Kidney (tissue), 14 donors: Measurements from ENCODE around the gene JAKMIP3. TPM values are rescaled to one million over a fixed set of nuclear protein-coding genes. Genes with fewer than 3 reads are reported as not detected.

Source experiments
- DNase-seq, 5 donors: peaks; one replicate each; pipeline ENCODE4 v3.0.0-alpha.2; 2013 to 2020
- FAIRE-seq: peaks from 2 replicates; lab custom pipeline; 2012; peaks lifted over from hg19 to GRCh38; lab: Jason Lieb, UNC
- H3K27ac ChIP-seq, 2 donors: one replicate each; pipeline ENCODE4 v1.7.0; 2013; ENCODE audit warnings: low read depth in 2 of 2, low read length in 2 of 2, inconsistent platforms in 1 of 2
- H3K27me3 ChIP-seq: one replicate; pipeline ENCODE4 v1.7.1; 2013; ENCODE audit warnings: low read length, inconsistent platforms; ENCODE audit not compliant: control insufficient read depth, insufficient read depth
- H3K36me3 ChIP-seq, 3 donors: one replicate each; pipeline versions ENCODE4 v1.7.0 to v1.7.1; 2013; ENCODE audit warnings: low read length in 3 of 3, control low read depth in 1 of 3, inconsistent platforms in 1 of 3; ENCODE audit not compliant: insufficient read depth in 3 of 3, control insufficient read depth in 2 of 3
- H3K4me1 ChIP-seq, 3 donors: one replicate each; pipeline versions ENCODE4 v1.7.0 to v1.7.1; 2013; ENCODE audit warnings: low read length in 3 of 3, inconsistent platforms in 1 of 3, low read depth in 1 of 3; ENCODE audit not compliant: control insufficient read depth in 2 of 3, insufficient read depth in 2 of 3
- H3K4me3 ChIP-seq, 3 donors: one replicate each; pipeline versions ENCODE4 v1.7.0 to v1.8.1; 2013; ENCODE audit warnings: low read length in 3 of 3, control low read depth in 1 of 3, inconsistent platforms in 1 of 3
- H3K9ac ChIP-seq, 3 donors: one replicate each; pipeline versions ENCODE4 v1.7.0 to v1.7.1; 2013; ENCODE audit warnings: low read length in 3 of 3, control low read depth in 1 of 3, inconsistent platforms in 1 of 3
- H3K9me3 ChIP-seq, 3 donors: one replicate each; pipeline versions ENCODE4 v1.7.0 to v1.7.1; 2013; ENCODE audit warnings: low read length in 3 of 3, control low read depth in 1 of 3, inconsistent platforms in 1 of 3; ENCODE audit not compliant: control insufficient read depth in 2 of 3, insufficient read depth in 1 of 3
- CTCF ChIP-seq: IDR thresholded peaks from 3 replicates; pipeline ENCODE4 v1.5.1; 2012; ENCODE audit warnings: mild to moderate bottlenecking, moderate library complexity, borderline replicate concordance; ENCODE audit not compliant: insufficient read depth; ENCODE audit errors: extremely low read depth
- intact Hi-C: fragments of 100-400 bp; cut with DNase I; formaldehyde crosslinking; loops from one replicate; pipeline ENCODE4 v1.11.1; 2022
- polyA plus RNA-seq: library from polyadenylated mRNA; stranded (reverse); fragments of 350-450 nt; fragmentation: Illumina TruSeq; extraction: RNeasy Lipid Tissue Mini Kit (QIAGEN cat#74804); gene quantifications from one replicate; pipeline ENCODE4 v1.2.3, GENCODE V29; 2014; ENCODE audit warnings: low read depth, low replicate concordance; ENCODE audit not compliant: insufficient read depth
- total RNA-seq: library from RNA; stranded (reverse); fragmentation: NEBNext Ultra II Directional; extraction: Animal tissue kit (Norgen Biotek cat#: 25700); gene quantifications from one replicate; pipeline ENCODE4 v1.2.1, GENCODE V29; 2021
- donor health status: control.
- donor health status: control.
- donor health status: control.
- donor health status: control.
- donor health status: control.
- donor health status: DM: yes; HTN: yes; CAD: no.
- donor health status: Normal renal cell carcinoma (clear cell type).

The JAKMIP3 gene
- total and polyA plus RNA-seq, 2 donors from 2014 or later: 0.13 to 0.16 TPM

DNA sequence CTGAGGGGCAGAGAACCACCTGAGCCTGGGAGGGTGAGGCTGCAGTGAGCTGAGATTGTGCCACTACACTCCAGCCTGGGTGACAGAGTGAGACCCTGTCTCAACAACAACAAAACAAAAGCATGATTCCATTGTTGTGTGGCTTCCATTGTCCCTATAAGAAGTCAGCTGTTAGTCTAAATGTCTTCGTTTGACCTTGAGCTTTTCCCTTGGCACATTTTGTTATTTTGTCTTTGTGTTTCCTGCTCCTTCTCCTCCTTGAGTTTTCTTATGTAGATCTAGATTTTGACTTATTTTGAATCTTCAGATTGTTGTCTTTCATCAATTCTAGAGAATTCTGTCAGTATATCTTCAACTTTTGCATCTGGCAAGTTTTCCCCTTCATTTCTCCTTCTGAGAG, 13.6 kb upstream of the JAKMIP3 start:
- intact Hi-C loops: no loop called here

GRCh38 chr10:132054564-132054963, 11.2 kb upstream of the JAKMIP3 start:
- Histone ChIP-seq H3K27ac (no peak overlapping the region), H3K9me3 (peaks cover 0 to 9% (median 7%) of the 10 kb centered on the region in 3 donors), H3K4me3 (no peak overlapping the region), H3K27me3 (no peaks in the 10 kb centered on the region), H3K36me3 (no peaks in the 10 kb centered on the region), H3K4me1 (no peaks in the 10 kb centered on the region), H3K9ac (no peak overlapping the region)
- intact Hi-C loops: no loop called here
- DNase-seq (peak; percentile 39 to 70 (median 68)), FAIRE-seq (no peak)
- TF ChIP-seq CTCF: no peak

More for the DNA sequence above, 13.6 kb upstream of the JAKMIP3 start:
- TF ChIP-seq CTCF: no peak
- Histone ChIP-seq H3K36me3 (no peaks in the 10 kb centered on the region), H3K27me3 (no peaks in the 10 kb centered on the region), H3K27ac (no peak overlapping the region), H3K9me3 (peaks cover 0 to 9% (median 7%) of the 10 kb centered on the region in 3 donors), H3K4me3 (no peak overlapping the region), H3K4me1 (no peaks in the 10 kb centered on the region), H3K9ac (no peak overlapping the region)
- DNase-seq: no peak
- no peak for FAIRE-seq

DNA sequence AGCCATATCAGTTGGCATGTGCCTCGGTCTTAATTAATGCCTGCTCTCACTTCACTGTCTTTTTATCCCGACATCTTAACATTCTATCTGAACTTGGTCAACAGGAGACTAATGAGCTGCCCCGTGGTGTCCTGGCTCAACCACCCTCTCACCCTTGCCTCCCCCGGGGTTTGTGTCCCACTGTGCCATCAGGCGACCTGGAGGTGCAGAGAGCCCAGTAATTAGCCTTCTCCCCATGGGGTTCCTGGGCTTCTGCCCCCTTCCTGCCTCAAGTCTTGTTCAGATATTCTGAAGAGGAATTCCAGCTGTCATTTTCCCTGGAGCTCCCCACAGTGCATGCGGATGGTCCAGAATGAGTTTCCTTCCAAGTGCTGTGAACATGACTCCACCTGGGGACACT, 10.1 kb upstream of the JAKMIP3 start:
- no peak overlapping the region for H3K9ac ChIP-seq
- TF ChIP-seq CTCF: no peak
- no peak overlapping the region for H3K27ac ChIP-seq
- no peak overlapping the region for H3K4me3 ChIP-seq
- no peaks in the 10 kb centered on the region for H3K4me1 ChIP-seq
- no peak for DNase-seq
- no peaks in the 10 kb centered on the region for H3K27me3 ChIP-seq
- intact Hi-C loops: no loop called here
- no peaks in the 10 kb centered on the region for H3K36me3 ChIP-seq
- peaks cover 0 to 9% (median 7%) of the 10 kb centered on the region in 3 donors for H3K9me3 ChIP-seq
- FAIRE-seq: no peak

DNA sequence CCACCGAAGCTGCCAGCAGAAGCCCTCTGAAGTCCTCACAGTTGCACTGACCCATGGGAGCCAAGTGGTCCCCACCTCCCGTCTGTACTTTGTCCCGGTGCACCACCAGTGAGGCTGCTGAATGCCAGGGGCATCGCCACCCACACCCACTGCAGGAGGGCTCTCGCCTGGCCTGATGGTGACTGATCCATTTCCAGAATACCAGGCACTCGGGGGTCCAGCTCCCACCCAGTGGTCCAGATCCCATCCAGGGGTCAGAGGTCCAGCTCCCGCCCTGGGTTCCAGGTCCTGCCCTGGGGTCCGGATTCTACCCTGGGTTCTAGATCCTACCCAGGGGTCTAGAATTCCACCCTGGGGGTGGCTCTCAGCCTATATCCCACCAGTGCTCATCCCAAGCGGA, 9.1 kb upstream of the JAKMIP3 start:
- no peak for TF ChIP-seq CTCF
- FAIRE-seq (no peak), DNase-seq (peak in 1 of 5 donors; percentile 52)
- H3K27ac ChIP-seq: no peak overlapping the region
- peaks cover 2% of the 10 kb centered on the region for H3K27me3 ChIP-seq
- no peak overlapping the region for H3K4me3 ChIP-seq
- peaks cover 0 to 9% (median 7%) of the 10 kb centered on the region in 3 donors for H3K9me3 ChIP-seq
- intact Hi-C loops: no loop called here
- no peak overlapping the region for H3K9ac ChIP-seq
- no peaks in the 10 kb centered on the region for H3K36me3 ChIP-seq
- H3K4me1 ChIP-seq: no peaks in the 10 kb centered on the region
